GM21526 (cell line): ENCODE data around the gene COL27A1.

Experiments used
- ATAC-seq: cut with Tn5 transposase; IDR thresholded peaks from one replicate; pipeline ENCODE4 v1.9.1; 2021; ENCODE audit warnings: moderate library complexity; ENCODE audit not compliant: unreplicated experiment, low FRiP score

COL27A1 gene

GRCh38 chr9:114202849-114203248, 47.5 kb downstream of the COL27A1 start:
- ATAC-seq: no peak

GRCh38 chr9:114203410-114204140, 48.2 kb downstream of the COL27A1 start:
- no peak for ATAC-seq

DNA sequence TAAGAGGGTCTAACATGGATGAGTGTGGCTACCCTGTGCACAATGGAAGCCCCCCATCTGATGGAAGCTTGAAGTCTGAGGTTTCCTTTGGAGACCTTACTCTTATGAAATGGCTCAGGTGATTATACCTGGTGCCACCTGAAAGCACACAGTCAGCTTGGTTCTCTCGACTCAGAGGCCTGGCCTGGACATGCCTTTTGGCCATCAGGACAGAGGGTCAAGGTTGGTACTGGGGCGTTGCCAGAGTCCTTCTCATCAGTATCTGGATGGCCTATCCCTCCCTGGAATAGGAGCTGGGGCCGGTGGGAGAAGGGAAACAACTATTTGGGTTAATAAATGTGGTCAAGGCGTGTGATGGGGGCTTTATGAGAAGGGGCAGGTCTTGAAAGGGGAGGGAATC, 48.9 kb downstream of the COL27A1 start:
- no peak for ATAC-seq

GRCh38 chr9:114205171-114206015, 50.1 kb downstream of the COL27A1 start:
- ATAC-seq: no peak

DNA sequence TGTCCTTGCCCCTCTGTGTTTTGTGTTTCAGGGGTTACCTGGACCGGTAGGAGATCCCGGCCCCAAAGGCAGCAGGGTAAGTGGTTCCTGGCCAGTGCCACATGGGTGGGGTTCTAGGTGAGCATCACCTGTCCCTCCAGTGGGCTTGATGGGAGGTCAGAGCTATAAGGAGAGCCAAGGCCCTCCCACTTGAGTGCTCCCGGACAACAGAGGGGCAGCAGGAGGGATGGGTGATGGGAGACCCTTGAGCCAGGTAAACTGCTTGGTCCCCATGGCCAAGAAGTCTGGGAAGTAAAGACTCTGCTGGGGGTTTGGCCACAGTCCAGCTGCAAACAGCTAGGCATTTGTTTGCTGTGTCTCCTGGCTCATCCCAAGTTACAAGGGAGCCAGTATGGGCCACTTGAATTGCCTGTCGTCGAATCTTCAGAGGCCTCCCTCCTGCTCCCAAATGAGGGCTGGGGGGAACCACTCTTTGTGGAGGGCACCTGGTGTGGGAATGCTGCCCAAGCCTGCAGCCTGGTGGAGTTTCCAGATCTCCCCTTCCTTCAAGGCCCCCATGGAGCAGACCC, 51.0 kb downstream of the COL27A1 start:
- ATAC-seq: no peak

GRCh38 chr9:114207034-114207810, 51.9 kb downstream of the COL27A1 start:
- no peak for ATAC-seq

DNA sequence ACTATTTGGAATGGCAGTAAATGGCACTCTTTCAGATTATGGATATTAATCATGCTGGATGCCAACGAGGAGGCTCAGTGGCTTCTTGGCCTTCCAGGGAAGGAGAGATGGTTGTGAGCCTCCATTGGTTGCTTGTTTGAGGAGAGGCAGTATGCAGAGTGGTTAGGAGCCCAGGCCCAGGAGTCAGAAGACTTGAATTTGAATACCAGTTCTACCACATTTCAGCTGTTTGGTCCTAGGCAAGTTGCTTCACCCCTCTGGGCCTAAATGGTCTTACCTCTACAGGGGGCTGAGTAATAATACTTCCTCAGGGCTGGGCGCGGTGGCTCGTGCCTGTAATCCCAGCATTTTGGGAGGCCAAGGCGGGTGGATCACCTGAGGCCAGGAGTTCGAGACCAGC, 52.5 kb downstream of the COL27A1 start:
- no peak for ATAC-seq

- ATAC-seq: no peak
Observed at GRCh38 chr9:114209151-114209550, 53.8 kb downstream of the COL27A1 start.

- no peak for ATAC-seq
Observed at GRCh38 chr9:114210136-114210535, 54.8 kb downstream of the COL27A1 start.

DNA sequence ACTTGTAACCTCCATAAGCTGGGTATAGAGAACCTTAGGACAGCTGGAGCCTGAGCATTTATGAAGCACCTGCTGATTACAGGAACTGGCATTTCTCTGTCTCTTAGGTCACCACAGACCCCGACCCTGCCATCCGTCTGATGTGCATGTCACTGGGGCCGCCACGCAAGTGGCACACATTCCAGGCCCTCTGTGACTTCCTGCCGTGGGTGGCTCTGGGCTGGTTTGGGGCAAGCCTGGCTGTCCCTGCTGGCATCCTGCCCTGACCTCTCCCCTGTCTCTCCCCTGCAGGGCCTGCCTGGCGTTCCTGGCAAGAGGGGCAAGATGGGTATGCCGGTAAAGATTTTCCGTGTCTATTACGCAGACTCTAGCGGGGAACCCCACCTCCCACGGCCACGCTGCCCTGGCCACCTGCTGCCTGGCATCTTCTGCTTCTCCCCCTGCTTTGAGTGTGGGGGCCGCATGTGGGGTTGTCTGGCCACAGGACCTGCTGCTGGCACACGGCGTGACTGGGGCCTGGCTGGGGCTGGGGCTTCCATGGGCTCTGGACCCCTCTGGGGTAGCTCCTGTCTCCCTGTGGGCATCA, 55.4 kb downstream of the COL27A1 start:
- ATAC-seq: no peak

GRCh38 chr9:114212826-114213225, 57.5 kb downstream of the COL27A1 start:
- ATAC-seq: no peak

DNA sequence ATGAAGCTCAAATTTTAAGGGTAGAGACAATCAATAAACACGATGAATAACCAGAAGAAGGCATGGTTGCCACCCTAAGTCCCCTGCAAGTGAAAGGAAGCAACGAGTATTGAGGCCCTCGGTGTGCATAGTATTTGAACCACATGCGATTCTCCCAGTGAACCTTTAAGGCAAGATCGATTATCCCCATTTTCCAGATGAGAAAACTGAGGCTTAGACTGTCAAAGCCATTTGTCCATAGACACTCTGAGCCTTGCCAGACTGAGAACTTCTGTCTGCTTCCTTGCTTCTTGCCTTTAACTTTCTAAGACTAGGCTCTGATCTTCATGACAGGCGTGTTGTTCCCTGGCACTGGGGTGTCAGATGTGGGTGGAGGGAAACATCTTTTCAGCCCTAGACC, 58.2 kb downstream of the COL27A1 start:
- no peak for ATAC-seq

DNA sequence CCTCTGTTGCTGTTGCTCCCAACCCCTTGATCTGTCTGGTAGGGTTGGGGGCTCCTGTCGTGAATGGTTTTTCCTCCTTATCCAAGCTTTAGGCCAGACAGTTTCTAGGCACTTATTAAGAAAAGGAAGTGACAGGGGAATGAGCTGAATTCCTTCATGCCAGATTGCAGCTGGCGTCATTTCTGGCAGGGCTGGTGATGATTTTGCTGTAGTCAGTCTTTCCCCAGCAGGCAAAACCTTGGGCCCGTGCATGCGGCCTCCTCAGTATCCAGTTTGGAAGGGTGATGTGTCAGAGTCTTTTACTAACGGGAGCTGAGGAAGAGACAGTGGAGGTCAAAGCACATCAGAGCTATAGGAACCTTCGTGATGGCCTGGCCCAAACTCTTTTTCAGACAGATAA, 58.8 kb downstream of the COL27A1 start:
- ATAC-seq: no peak

DNA sequence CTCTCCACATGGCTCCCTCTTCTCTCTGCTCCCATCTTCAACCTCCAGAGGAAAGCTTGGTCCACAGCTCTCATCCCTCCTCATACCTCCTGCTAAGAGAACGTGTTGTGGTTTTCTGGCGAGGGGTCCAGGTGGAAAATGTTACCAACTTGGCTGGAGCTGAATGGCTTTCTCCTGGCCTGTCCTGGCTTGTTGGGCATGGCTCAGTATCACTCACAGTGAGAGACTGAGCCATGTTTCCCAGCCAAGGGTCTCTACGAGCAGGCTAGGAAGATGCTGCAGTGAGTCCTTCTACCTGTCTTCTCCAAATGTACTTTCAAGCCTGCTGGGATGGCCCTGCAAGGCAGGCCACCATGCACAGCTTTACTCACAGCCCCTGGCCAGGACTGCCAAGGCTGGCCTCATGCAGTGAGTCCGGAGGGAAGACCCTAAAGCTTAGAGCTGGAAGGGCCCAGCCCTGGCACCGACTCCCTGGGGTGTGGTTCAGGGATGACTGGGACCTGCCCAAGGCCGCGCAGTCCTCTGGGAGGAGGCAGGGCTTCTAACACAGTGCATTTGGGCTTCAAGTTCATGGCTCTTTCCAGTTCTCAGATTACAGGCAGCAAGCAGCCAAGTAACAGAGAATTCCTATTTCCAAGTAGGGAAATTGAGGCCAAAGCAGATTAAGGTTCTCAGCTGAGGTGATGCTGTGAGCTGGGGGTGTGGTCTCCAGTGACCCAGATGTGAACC, 59.5 kb downstream of the COL27A1 start:
- ATAC-seq: no peak

DNA sequence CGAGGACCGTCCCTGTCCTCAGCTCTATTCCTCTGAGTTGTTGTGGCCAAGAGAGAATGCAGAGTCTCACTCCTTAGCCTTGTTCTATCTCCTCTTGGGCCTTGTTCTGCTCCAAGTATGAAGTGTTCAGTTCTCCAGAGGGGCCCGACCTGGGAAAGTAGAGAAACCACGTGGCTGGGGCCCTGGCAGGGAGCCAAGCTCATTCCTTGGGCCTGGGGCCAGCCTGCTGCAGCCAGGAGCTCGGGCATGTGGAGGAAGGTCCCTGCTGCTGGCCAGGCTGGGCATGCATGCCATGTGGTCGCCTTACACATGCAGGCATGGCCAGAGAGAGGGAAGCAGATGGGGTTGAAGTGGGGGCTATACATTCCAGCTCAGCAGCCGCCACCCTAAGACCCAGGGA, 60.7 kb downstream of the COL27A1 start:
- no peak for ATAC-seq

DNA sequence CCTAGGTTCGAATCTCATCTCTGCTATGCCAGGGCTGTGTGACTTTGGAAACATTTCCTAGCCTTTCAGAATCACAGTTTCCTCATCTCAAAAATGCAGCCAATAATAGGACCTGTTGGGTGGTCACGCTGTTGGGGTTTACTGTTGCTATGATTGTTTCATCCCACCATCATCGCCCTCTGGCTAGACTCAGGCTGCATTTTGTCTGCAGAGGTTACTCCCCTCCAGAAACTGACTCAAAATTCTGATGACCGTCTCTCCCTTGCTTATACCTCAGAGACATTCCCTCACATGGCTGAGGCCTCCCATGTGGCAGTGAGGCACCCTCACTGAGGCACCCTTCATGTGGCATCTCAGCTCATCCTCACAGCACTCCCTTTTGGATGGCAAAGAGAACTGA, 61.6 kb downstream of the COL27A1 start:
- no peak for ATAC-seq

GRCh38 chr9:114218264-114219120, 63.2 kb downstream of the COL27A1 start:
- no peak for ATAC-seq

GRCh38 chr9:114220061-114220541, 64.8 kb downstream of the COL27A1 start:
- ATAC-seq: no peak
